Heart left ventricle (tissue), 13 donors: ENCODE results near the gene PGS1.

Source experiments
- CTCF ChIP-seq, 12 donors: fragments of 200-600 bp; sonication (generic) in 4 of 12; IDR thresholded peaks; one replicate each; pipeline versions ENCODE4 v1.5.0 to v1.8.0; 2018 to 2022; ENCODE audit warnings: antibody characterized with exemption in 12 of 12, mild to moderate bottlenecking in 5 of 12
- POLR2A ChIP-seq, 2 donors: fragments of 450-650 bp; IDR thresholded peaks; one replicate each; pipeline ENCODE4 v1.6.1; 2017; ENCODE audit warnings: antibody characterized with exemption in 2 of 2, mild to moderate bottlenecking in 2 of 2, moderate library complexity in 2 of 2
- donor health status: ischemic (EF 13 %, LVEDD 7.1; RV severe dilation, severe dysfunction).
- donor health status: DM: no; HTN: yes; CAD: no.
- donor health status: DM: no; HTN: no; CAD: no.
- donor health status: ischemic (EF 25% LVEDD 6.9; RV normal size, moderate dysfunction).
- donor health status: ischemic (EF 25% LVEDD 5.7; RV mildly dilated, moderate dysfunction).
- donor health status: ischemic (EF 35%, LVEDD 5.7; RV mildly dilated, moderate dysfunction).
- donor health status: nonischemic (EF 11% LVEDD 7.7; RV severe dilation, severe dysfunction).
- donor health status: DM: yes; HTN: yes; CAD: no.
- donor health status: PGD.
- donor health status: ischemic (EF 29% LVEDD 5.4; RV normal size, mild dysfunction).
- donor health status: nonischemic (EF 23%, LVEDD 6.1; RV moderate dilation, normal function).

DNA sequence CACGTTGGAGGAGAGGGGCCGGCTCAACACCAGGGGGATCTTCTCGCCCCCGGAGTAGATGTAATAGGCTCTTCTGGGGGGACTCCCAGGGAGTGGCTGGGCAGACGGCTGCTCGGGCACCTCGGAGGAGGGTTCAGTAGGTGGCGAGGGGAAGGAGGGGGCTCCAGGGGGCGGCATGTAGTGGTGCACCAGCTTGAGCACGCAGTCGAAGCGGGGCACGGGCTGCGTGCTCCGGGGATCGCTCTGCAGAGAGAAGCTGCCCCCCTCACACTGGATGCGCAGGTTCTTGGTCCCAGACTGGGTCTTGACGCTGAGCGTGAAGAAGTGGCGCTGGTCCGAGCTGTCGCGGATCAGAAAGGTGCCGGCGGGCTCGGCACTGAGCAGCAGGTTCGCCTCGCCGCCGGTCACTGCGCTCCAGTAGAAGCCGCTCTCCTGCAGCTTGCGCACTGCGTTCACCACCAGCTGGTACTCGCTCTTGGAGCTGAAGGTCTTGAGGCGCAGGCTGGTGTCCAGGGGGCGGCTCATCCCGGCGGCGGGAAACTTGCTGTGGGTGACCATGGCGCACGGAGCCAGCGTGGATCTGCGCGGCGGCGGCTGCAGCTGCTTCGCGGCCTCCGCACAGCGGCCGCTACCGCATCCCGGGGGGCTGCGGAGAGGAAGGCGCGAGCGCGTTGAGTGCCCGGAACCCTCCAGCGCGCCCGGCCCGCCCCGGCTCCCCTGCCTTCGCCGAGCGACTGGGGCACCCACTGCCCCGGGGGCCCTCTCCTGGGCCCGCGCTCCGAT is 19.7 kb upstream of the PGS1 start:
- TF ChIP-seq CTCF (IDR thresholded peaks at IDR 0.05) (no peak), POLR2A (IDR thresholded peaks at IDR 0.05) (no peak)
